ENCODE results near the gene CAMK4. TPM values are rescaled to one million over a fixed set of nuclear protein-coding genes. Genes with fewer than 3 reads are reported as not detected.
"Not testable (repeated sequence)": the region's sequence is repeated elsewhere in the genome, so short reads cannot be mapped to it uniquely, and the experiment has no call there.

CAMK4 gene
- total RNA-seq, 1 donor from 2014 or later = 34.5 TPM

- H3K4me1 Mint-ChIP-seq (ENCODE audit: unreplicated experiment) = no peaks in the 10 kb centered on the region
- H3K9me3 Mint-ChIP-seq (ENCODE audit: unreplicated experiment) = no peaks in the 10 kb centered on the region
- H3K27ac Mint-ChIP-seq (ENCODE audit: unreplicated experiment) = no peak overlapping the region
- TF ChIP-seq, protein P1, sequence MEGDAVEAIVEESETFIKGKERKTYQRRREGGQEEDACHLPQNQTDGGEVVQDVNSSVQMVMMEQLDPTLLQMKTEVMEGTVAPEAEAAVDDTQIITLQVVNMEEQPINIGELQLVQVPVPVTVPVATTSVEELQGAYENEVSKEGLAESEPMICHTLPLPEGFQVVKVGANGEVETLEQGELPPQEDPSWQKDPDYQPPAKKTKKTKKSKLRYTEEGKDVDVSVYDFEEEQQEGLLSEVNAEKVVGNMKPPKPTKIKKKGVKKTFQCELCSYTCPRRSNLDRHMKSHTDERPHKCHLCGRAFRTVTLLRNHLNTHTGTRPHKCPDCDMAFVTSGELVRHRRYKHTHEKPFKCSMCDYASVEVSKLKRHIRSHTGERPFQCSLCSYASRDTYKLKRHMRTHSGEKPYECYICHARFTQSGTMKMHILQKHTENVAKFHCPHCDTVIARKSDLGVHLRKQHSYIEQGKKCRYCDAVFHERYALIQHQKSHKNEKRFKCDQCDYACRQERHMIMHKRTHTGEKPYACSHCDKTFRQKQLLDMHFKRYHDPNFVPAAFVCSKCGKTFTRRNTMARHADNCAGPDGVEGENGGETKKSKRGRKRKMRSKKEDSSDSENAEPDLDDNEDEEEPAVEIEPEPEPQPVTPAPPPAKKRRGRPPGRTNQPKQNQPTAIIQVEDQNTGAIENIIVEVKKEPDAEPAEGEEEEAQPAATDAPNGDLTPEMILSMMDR (IDR thresholded peaks at IDR 0.05; ENCODE audit: unreplicated experiment) = no peak
- peaks cover 3% of the 10 kb centered on the region for H3K27me3 Mint-ChIP-seq (ENCODE audit: unreplicated experiment)
- no peak overlapping the region for H3K4me3 Mint-ChIP-seq (ENCODE audit: unreplicated experiment)
- no peak for DNase-seq (ENCODE audit: low spot score)
- peaks cover 4% of the 10 kb centered on the region for H3K36me3 Mint-ChIP-seq (ENCODE audit: low read depth, unreplicated experiment)
Measured at GRCh38 chr5:111299067-111299481, 74.9 kb downstream of the CAMK4 start.

GRCh38 chr5:111299831-111300432 lies 75.7 kb downstream of the CAMK4 start:
- H3K4me1 Mint-ChIP-seq (ENCODE audit: unreplicated experiment) = no peaks in the 10 kb centered on the region
- H3K36me3 Mint-ChIP-seq (ENCODE audit: low read depth, unreplicated experiment) = peaks cover 4% of the 10 kb centered on the region
- DNase-seq (ENCODE audit: low spot score) = no peak
- no peak overlapping the region for H3K27ac Mint-ChIP-seq (ENCODE audit: unreplicated experiment)
- peaks cover 3% of the 10 kb centered on the region for H3K27me3 Mint-ChIP-seq (ENCODE audit: unreplicated experiment)
- TF ChIP-seq, protein P1 (IDR thresholded peaks at IDR 0.05; ENCODE audit: unreplicated experiment) = no peak
- H3K9me3 Mint-ChIP-seq (ENCODE audit: unreplicated experiment) = no peaks in the 10 kb centered on the region
- H3K4me3 Mint-ChIP-seq (ENCODE audit: unreplicated experiment) = no peak overlapping the region

DNA sequence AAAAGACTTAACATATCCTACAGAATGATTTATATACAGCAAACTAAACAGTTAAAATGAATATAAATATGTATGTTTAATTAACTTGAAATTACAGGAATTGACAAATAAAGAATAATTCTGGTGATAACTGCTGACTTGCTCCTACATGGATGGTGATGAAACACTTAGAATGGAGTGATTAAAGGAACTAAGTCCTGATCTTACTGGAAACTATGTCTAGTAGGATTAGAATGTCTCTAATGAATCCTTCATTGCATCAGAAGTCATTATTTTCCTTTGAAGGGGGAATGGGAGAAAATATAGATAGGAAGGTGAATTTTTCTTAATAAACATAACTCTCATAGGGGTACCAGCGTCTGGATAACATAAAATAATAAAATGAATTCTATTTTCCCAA lies 77.1 kb downstream of the CAMK4 start:
- Mint-ChIP-seq H3K36me3 (ENCODE audit: low read depth, unreplicated experiment) (peaks cover 4% of the 10 kb centered on the region), H3K27me3 (ENCODE audit: unreplicated experiment) (peaks cover 3% of the 10 kb centered on the region), H3K9me3 (ENCODE audit: unreplicated experiment) (no peaks in the 10 kb centered on the region), H3K27ac (ENCODE audit: unreplicated experiment) (no peak overlapping the region), H3K4me3 (ENCODE audit: unreplicated experiment) (no peak overlapping the region), H3K4me1 (ENCODE audit: unreplicated experiment) (no peaks in the 10 kb centered on the region)
- DNase-seq (ENCODE audit: low spot score) = no peak
- TF ChIP-seq, protein P1 (IDR thresholded peaks at IDR 0.05; ENCODE audit: unreplicated experiment) = no peak

GRCh38 chr5:111302043-111302442 lies 77.9 kb downstream of the CAMK4 start:
- H3K27me3 Mint-ChIP-seq (ENCODE audit: unreplicated experiment) = not testable (repeated sequence)

DNA sequence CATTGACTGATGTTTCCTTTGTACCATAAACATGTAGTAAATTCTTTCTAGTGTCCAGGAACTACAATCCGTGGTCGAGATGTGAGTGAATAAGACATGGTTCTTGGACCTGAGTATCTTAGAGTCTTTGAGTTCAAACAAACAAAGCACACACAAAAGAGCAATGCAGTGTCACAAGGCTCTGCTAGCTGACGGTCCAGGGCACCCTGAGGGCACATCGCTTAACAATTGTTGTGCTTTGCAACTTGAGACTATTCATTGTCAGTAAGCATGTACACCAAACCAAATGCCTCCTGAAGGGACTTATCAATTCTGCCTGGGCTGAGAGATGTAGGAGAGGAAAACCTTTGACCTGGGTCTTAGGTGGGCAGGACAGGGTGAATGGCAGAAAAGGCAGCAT lies 84.8 kb downstream of the CAMK4 start:
- no peaks in the 10 kb centered on the region for H3K9me3 Mint-ChIP-seq (ENCODE audit: unreplicated experiment)
- H3K4me3 Mint-ChIP-seq (ENCODE audit: unreplicated experiment) = no peak overlapping the region
- TF ChIP-seq, protein P1 (IDR thresholded peaks at IDR 0.05; ENCODE audit: unreplicated experiment) = no peak
- DNase-seq (ENCODE audit: low spot score) = no peak
- H3K27ac Mint-ChIP-seq (ENCODE audit: unreplicated experiment) = no peak overlapping the region
- H3K27me3 Mint-ChIP-seq (ENCODE audit: unreplicated experiment) = peaks cover 1% of the 10 kb centered on the region
- H3K4me1 Mint-ChIP-seq (ENCODE audit: unreplicated experiment) = no peaks in the 10 kb centered on the region
- H3K36me3 Mint-ChIP-seq (ENCODE audit: low read depth, unreplicated experiment) = no peaks in the 10 kb centered on the region

More at GRCh38 chr5:111302043-111302442, 77.9 kb downstream of the CAMK4 start:
- H3K9me3 Mint-ChIP-seq (ENCODE audit: unreplicated experiment); H3K4me1 Mint-ChIP-seq (ENCODE audit: unreplicated experiment); H3K4me3 Mint-ChIP-seq (ENCODE audit: unreplicated experiment); H3K27ac Mint-ChIP-seq (ENCODE audit: unreplicated experiment); H3K36me3 Mint-ChIP-seq (ENCODE audit: low read depth, unreplicated experiment); DNase-seq (ENCODE audit: low spot score): not testable (repeated sequence)
